GM08714 (cell line): Measurements from ENCODE around the gene GLYATL1B.
"Not testable (repeated sequence)": the region's sequence is repeated elsewhere in the genome, so short reads cannot be mapped to it uniquely, and the experiment has no call there.

Experiments
- H3K4me3 ChIP-seq: fragments of 200-500 bp; sonication (Bioruptor generic); 2 replicates; pipeline ENCODE4 v1.5.1; 2014; ENCODE audit warnings: mild to moderate bottlenecking, low read length, inconsistent platforms
- ZNF274 ChIP-seq: IDR thresholded peaks from 2 replicates; pipeline ENCODE4 v1.6.1; 2012; ENCODE audit warnings: mild to moderate bottlenecking, low read depth, low read length

GLYATL1B gene

DNA sequence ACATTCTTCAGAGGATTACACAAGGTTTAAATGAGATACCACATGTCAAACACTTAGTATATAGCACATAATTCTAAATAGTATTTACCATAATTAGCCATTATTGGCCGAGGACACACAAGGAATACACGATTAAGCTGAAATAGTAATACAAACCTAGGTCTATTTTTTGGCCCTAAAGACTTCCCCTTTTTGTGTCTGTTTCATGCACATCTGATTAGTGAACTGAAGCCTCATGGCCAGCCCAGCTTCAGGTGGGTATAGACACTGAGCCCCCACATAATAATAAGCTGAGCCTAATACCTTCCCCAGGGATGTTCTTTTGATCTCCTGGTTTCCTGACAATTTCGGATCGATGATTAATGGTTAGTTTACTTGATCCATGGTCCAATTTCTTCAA is 2.1 kb downstream of the GLYATL1B start:
- TF ChIP-seq ZNF274, result no peak
- H3K4me3 ChIP-seq, result no peak overlapping the region

DNA sequence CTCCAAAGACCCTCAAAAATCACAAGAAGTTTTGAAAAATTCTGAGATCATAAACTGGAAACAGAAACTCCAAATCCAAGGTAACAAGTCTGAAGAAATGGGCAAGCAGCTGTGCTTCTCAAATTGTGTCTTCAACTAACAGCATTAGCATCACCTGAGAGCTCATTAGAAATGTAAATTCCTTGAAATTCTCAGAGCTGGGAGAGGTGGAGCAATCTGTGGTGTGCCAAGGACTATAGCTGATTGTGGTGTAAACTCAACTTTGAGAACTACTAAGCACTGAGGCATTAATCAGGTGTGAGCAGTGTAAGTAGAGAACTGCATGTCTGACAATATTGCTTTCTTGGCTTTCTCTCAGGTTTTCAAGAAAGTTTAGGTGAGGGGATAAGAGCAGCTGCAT is 7.5 kb downstream of the GLYATL1B start:
- not testable (repeated sequence) for H3K4me3 ChIP-seq

GRCh38 chr11:59095225-59095624 is 9.1 kb downstream of the GLYATL1B start:
- not testable (repeated sequence) for H3K4me3 ChIP-seq

GRCh38 chr11:59095972-59096575 is 10.0 kb downstream of the GLYATL1B start:
- H3K4me3 ChIP-seq, result not testable (repeated sequence)

DNA sequence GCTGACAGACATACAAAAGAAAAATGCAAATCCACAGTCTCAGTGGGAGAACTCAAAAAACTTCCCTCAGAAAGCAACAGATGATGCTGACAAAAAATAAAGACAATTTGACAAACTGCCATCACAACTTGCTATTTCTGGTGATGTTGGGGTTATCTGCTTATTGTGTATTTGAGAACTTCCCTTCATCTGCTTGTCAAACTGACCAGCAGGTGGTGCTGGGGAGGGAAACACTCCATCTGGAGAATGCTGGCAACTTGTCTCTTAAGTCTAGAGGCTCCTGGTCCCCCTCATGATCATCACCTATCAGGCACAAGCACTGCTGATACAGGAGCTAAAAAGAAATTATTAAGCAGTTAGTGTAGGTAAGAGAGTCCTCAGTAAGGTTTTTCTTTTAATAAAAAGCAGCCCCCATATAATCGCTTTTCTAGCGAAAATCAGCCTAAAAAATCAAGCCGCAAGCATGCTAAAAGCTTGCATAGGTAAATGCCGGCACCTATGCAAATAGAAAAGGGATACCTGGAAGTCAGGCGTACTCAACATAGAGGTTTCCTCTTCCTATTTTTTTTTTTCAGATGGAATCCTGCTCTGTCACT is 11.1 kb downstream of the GLYATL1B start:
- TF ChIP-seq ZNF274, result no peak
- H3K4me3 ChIP-seq, result no peak overlapping the region

- H3K4me3 ChIP-seq, result not testable (repeated sequence)
Observed at GRCh38 chr11:59097938-59098337, 11.8 kb downstream of the GLYATL1B start.

DNA sequence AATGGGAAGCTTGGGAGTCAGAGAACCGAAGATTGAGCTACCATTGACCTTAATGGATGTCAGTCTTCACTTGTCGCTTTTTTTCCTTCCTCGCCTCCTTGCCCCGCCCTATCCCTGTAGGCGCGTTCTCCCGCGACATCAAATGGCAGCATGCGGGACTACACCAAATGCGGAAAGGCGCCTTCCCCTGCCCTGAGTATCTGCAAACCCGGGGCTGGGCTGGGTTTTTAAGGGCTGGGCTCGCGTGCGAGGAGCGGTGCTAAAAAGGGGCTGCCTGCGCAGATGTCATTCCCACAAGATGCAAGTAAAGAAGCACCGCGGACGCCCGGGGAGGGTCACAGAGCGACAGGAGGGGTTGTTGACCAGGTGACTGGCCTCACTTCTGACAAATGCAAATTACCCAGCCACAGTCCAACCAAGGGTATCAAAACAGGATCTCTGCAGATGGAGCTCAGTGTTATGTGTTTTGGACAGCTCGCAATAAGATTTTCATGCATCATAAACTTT is 16.2 kb downstream of the GLYATL1B start:
- peak overlapping the region; percentile 61; the same call in 1 of the 2 replicates for H3K4me3 ChIP-seq
- TF ChIP-seq ZNF274, result no peak

GRCh38 chr11:59106363-59107336 is 20.5 kb downstream of the GLYATL1B start, which contains the start of gene FAM111B:
TSS of gene FAM111B (plus strand) at chr11:59107237. CDS start at chr11:59109626, 2,389 bp downstream.
- peak within 1 kb of the TSS; percentile 82 for H3K4me3 ChIP-seq
- TF ChIP-seq ZNF274, result no peak

DNA sequence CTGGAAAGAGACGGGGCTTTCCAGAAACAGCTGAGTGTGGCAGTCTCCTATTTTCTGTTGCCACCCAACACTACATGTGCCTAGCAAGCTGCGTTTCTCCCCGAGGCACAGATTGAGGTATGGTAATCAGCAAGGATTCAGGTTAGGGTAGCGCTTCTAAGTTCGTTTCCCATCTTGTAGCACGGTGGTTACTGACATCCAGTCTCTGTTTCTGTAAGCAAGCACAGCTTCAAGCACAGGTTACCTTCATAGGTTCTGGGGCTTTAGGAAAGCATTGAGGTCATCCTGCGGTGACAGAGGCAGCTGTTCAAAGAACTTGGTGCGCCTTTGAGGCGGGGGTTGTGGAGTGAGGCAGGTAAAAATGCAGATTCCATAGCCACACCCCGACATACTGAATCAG is 21.6 kb downstream of the GLYATL1B start:
- peak overlapping the region; percentile 82 for H3K4me3 ChIP-seq

GRCh38 chr11:59112494-59112893 is 26.4 kb downstream of the GLYATL1B start:
- H3K4me3 ChIP-seq, result no peak overlapping the region
- TF ChIP-seq ZNF274, result no peak

- no peak for TF ChIP-seq ZNF274
- no peak overlapping the region for H3K4me3 ChIP-seq
Observed at GRCh38 chr11:59114344-59114743, 28.2 kb downstream of the GLYATL1B start.

DNA sequence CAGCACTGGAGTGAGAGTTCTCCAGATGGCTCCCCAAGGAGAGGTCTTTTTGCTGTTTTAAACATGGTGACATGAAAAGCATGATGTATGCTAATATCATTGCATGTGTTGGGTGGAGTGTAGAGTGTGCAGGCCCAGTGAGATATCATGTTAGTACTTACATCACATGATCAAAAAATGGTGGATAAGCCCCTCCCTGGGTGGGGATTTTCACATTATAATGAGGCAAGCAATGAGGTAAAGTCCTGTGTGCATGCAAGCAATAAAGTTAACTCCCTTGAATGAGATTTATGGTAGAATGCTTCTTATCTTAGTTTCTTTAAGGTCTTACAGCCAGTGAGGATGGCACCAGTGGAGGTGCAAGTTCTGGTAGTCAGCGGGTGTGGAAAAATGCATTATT is 29.4 kb downstream of the GLYATL1B start:
- no peak overlapping the region for H3K4me3 ChIP-seq
- no peak for TF ChIP-seq ZNF274

DNA sequence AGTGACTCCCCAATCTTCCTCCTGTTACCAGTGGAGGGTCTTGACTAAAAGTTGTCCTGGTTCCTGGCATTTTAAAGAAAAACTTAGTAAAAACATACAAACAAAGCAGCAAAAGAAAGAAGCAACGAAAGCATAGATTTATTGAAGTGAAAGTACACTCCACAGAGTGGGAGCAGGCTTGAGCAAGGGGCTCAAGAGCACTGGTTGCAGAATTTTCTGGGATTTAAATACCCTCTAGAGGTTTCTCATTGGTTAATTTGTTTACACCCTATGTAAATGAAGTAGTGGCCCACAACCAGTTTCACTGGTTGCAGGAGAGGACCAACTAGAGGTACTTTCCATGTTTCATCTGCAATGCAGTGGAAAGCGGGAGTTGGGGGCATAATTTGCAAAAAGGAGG is 31.7 kb downstream of the GLYATL1B start:
- H3K4me3 ChIP-seq, result no peak overlapping the region
- no peak for TF ChIP-seq ZNF274

- H3K4me3 ChIP-seq, result no peak overlapping the region
- TF ChIP-seq ZNF274, result no peak
Observed at GRCh38 chr11:59119826-59120225, 33.7 kb downstream of the GLYATL1B start.

DNA sequence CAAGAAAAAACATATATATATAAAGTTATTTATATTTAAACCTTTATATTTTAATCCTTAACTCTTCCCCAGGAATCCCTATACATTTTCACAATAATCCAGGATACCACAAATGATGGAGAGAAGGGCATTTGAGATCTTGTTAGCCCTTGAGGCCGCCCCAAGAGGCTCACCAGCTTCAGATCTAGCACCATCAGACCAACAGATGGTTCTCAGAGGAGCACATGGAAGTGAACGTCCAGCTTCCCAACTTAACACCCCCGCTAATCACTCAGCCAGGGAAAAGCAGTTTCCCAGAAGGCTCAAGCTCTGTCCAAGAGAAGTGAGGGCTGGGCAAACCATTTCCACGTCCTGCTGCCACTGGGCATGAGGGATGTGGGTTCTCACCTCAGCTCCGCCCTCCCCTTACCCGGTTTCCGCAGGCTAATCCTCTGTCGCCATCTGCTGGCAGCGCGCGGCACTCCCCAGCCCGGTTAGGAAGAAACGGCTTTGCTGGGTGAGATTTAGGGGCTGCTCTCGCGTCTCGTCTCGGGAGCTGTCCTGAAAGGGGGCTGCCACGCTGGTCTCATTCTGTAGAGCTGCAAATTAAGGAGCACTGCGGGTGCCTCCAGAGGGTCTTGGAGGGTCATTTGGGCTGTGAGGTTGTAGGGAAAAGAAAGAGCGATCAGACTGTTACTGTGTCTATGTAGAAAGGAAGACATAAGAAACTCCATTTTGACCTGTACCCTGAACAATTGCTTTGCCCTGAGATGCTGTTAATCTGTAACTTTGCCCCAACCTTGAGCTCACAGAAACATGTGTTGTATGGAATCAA is 49.7 kb downstream of the GLYATL1B start:
- no peak for TF ChIP-seq ZNF274
- no peak overlapping the region for H3K4me3 ChIP-seq

DNA sequence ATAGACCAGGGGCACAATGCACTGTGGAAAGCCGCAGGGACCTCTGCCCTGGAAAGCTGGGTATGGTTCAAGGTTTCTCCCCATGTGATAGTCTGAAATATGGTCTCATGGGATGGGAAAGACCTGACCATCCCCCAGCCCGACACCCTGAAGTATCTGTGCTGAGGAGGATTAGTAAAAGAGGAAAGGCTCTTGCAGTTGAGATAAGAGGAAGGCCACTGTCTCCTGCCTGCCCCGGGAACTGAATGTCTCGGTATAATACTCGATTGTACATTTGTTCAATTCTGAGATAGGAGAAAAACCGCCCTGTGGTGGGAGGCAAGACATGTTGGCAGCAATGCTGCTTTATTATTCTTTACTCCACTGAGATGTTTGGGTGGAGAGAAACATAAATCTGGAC is 50.4 kb downstream of the GLYATL1B start:
- not testable (repeated sequence) for H3K4me3 ChIP-seq
